ENCODE measurements around the gene DUSP11. TPM values are rescaled to one million over a fixed set of nuclear protein-coding genes. Genes with fewer than 3 reads are reported as not detected.

Gene DUSP11
- total and polyA plus RNA-seq, 2 of the 13 experiments (the other 11 are each of a cell fraction or from before 2014, with no cell fraction given): 30.5 to 36.2 TPM

DNA sequence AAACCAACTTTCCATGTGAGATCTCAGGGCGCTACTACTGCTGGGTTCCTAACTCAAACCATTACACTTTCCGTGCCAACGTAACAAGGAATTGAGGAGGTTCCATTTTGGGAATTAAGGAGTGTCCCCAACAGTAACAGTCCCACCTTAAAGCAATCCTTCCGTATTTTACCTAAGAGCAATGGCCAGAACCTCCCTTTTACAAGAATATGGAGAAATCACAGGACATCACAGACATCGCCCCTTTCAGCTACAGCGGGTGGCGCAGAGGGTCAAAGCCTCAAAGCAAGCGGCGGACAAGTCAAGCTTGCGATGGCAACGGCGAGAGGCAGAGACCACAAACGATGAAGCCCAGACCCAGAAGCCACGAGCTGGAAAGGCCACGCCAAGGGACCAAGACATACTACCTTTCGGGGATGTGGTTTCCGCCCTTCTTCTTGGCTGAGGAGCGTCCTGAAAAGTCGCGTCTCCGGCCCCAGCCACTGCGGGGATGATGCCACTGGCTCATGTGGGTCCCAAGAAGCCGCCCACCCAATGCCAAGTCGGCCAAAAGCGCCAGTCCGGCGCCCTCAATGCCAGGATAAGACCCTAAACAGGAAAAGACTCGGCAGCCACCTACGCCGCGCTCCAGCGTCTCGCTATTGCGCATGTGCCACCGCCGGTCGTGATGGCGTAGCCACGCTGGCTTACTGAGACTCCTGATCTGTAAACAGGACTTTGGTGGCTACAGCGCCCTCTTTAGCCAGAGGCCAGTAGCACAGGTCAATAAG, at the start of gene DUSP11 (continued):
- TF ChIP-seq RAD51 (IDR thresholded peaks at IDR 0.05; ENCODE audit: borderline replicate concordance) (no peak), DR1 (CRISPR knock-in tag; IDR thresholded peaks at IDR 0.05) (peak; percentile 31; the same call in 1 of the 2 replicates), PTBP1 (IDR thresholded peaks at IDR 0.05; ENCODE audit: low read depth, low read length, poor library complexity, severe bottlenecking) (no peak), ZNF232 (CRISPR knock-in tag; IDR thresholded peaks at IDR 0.05; ENCODE audit: borderline replicate concordance) (peak; percentile 51; the same call in 1 of the 2 replicates), SSRP1 (CRISPR knock-in tag; IDR thresholded peaks at IDR 0.05) (no peak; the same call in 1 of the 2 replicates), FLYWCH1 (CRISPR knock-in tag; IDR thresholded peaks at IDR 0.05) (no peak), ZBTB2 (CRISPR knock-in tag; IDR thresholded peaks at IDR 0.05; ENCODE audit: low read depth) (no peak), MLXIP (CRISPR knock-in tag; IDR thresholded peaks at IDR 0.05; ENCODE audit: borderline replicate concordance) (no peak), ARID3A (IDR thresholded peaks at IDR 0.05; ENCODE audit: low read depth, low read length) (0 out of 2 replicates have a peak, but pooled peaks have one; percentile 36), ZNF674 (CRISPR knock-in tag; IDR thresholded peaks at IDR 0.05; ENCODE audit: low read depth) (no peak), HDAC1 (CRISPR knock-in tag; IDR thresholded peaks at IDR 0.05) (peak; percentile 81), ZNF33B (CRISPR knock-in tag; IDR thresholded peaks at IDR 0.05) (peak; percentile 85; the same call in 1 of the 2 replicates), NFE2 (CRISPR knock-in tag; IDR thresholded peaks at IDR 0.05) (no peak), ATM (IDR thresholded peaks at IDR 0.05; ENCODE audit: borderline replicate concordance) (no peak), KAT2B (IDR thresholded peaks at IDR 0.05; ENCODE audit: borderline replicate concordance, low read depth, low read length) (no peak; the same call in 1 of the 2 replicates), ZNF251 (CRISPR knock-in tag; IDR thresholded peaks at IDR 0.05) (no peak; the same call in 1 of the 2 replicates), NPAS2 (CRISPR knock-in tag; IDR thresholded peaks at IDR 0.05; ENCODE audit: borderline replicate concordance) (no peak), SP140L (CRISPR knock-in tag; IDR thresholded peaks at IDR 0.05; ENCODE audit: borderline replicate concordance) (no peak)
- TF ChIP-seq, protein P1, sequence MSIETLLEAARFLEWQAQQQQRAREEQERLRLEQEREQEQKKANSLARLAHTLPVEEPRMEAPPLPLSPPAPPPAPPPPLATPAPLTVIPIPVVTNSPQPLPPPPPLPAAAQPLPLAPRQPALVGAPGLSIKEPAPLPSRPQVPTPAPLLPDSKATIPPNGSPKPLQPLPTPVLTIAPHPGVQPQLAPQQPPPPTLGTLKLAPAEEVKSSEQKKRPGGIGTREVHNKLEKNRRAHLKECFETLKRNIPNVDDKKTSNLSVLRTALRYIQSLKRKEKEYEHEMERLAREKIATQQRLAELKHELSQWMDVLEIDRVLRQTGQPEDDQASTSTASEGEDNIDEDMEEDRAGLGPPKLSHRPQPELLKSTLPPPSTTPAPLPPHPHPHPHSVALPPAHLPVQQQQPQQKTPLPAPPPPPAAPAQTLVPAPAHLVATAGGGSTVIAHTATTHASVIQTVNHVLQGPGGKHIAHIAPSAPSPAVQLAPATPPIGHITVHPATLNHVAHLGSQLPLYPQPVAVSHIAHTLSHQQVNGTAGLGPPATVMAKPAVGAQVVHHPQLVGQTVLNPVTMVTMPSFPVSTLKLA (IDR thresholded peaks at IDR 0.05): peak; percentile 84
- TF ChIP-seq, protein P2, sequence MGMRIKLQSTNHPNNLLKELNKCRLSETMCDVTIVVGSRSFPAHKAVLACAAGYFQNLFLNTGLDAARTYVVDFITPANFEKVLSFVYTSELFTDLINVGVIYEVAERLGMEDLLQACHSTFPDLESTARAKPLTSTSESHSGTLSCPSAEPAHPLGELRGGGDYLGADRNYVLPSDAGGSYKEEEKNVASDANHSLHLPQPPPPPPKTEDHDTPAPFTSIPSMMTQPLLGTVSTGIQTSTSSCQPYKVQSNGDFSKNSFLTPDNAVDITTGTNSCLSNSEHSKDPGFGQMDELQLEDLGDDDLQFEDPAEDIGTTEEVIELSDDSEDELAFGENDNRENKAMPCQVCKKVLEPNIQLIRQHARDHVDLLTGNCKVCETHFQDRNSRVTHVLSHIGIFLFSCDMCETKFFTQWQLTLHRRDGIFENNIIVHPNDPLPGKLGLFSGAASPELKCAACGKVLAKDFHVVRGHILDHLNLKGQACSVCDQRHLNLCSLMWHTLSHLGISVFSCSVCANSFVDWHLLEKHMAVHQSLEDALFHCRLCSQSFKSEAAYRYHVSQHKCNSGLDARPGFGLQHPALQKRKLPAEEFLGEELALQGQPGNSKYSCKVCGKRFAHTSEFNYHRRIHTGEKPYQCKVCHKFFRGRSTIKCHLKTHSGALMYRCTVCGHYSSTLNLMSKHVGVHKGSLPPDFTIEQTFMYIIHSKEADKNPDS (CRISPR knock-in tag; IDR thresholded peaks at IDR 0.05): no peak
